ENCODE measurements around the gene MRGPRG.

The MRGPRG gene

DNA sequence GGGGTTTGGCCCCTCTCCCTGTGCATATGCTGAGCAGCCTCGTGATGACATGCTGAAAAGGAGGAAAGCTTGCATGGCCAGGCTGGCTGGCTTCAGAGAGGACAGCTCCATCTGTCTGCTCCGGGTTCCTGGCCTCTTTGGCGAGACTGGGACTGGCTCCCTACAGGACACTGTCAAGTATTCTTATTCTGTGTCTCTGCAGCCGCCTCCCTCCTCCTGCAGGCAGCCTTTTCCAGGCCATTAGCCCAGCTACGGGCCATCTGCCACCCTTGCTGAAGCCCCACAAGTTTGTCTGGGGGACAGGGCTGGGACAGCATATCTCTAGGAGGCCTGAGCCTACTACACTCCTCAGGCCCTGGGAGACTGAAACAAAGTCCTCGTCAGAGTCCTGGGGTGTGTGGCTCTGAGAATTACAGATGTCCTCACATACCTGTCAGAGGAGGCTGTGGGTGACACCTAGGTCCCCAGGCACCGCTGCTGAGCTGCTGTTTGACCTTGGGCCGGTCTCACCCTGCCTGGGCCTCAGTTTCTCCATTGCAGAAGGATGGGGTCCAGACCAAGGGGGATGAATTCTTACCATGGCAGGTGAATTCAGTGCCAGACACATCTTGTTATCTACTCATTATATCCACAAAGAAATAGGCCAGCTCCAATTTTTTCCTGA is 11.0 kb downstream of the MRGPRG start:
- DNase-seq (ENCODE audit: low read depth in 3 of 3, low spot score in 1 of 3): no peak

GRCh38 chr11:3206922-3207204 is 11.8 kb downstream of the MRGPRG start:
- no peak for DNase-seq (ENCODE audit: low read depth in 3 of 3, low spot score in 1 of 3)

- DNase-seq (ENCODE audit: low read depth in 3 of 3, low spot score in 1 of 3): no peak
Observed at GRCh38 chr11:3206156-3206921, 12.3 kb downstream of the MRGPRG start.

- no peak for DNase-seq (ENCODE audit: low read depth in 3 of 3, low spot score in 1 of 3)
Observed at GRCh38 chr11:3205261-3206155, 13.1 kb downstream of the MRGPRG start.

GRCh38 chr11:3204141-3205015 is 14.2 kb downstream of the MRGPRG start:
- no peak for DNase-seq (ENCODE audit: low read depth in 3 of 3, low spot score in 1 of 3)

DNA sequence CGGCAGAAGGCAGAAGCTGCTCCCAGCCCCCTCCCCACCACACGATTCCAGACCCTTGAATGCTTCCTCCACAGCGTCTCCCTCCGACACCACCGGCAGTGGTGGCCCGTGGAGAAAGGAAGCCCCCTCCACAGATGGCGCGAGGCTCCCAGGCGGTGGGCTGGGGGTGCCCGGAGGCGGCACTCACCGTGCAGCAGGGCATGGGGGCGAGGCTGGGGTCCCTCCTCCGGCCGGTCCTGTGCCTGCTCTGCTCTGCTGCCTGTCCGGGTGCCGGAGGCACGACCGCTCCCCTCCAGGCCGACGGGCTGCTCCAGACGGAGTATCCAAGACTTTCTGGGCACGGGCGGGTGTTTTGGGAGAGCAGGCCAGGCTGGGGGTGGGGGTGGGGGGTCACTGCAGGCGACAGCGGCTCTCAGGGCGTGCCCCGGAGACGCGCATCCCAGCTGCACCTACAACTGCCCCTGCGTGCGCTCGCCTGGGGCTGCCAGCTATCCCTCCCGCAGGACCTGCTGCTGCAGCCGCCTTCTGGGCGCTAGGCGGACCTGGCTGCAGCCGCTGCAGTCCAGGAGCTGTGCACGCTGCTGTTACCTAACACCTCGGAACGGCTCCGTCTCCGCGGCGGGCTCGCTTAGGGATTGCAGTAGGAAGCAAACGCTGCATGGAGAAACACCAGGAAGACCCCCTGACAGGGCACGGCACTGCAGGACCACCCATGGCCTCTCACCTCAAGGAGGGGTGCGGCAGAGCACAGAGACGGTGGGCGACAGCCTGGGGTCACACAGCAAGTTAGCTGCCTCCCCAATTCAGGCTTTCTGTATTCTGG is 15.2 kb downstream of the MRGPRG start:
- no peak for DNase-seq (ENCODE audit: low read depth in 3 of 3, low spot score in 1 of 3)

DNA sequence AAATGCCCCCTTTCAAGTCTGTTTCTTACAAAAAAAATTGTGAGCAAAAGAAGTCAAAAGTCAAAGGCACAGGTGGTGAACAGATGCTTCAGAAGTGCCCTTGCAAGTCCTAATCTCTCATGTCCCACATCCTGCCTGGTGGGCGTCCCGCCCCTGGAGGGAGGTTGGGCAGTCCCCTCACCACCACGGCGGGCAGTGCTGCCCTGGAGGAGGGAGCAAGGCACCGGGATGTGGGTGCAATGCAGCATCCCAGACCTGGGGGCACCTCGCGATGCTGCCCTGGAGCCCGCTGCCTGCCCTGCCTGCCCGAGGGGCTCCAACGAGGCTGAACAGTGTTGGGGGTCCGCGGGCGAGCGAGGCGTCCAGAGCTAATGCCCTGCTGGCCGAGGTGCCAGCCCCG is 15.9 kb downstream of the MRGPRG start:
- no peak for DNase-seq (ENCODE audit: low read depth in 3 of 3, low spot score in 1 of 3)

GRCh38 chr11:3202305-3202704 is 16.3 kb downstream of the MRGPRG start:
- DNase-seq (ENCODE audit: low read depth in 3 of 3, low spot score in 1 of 3): no peak

GRCh38 chr11:3201677-3202181 is 16.9 kb downstream of the MRGPRG start:
- DNase-seq (ENCODE audit: low read depth in 3 of 3, low spot score in 1 of 3): no peak

GRCh38 chr11:3201112-3201581 is 17.5 kb downstream of the MRGPRG start:
- no peak for DNase-seq (ENCODE audit: low read depth in 3 of 3, low spot score in 1 of 3)

GRCh38 chr11:3200388-3201111 is 18.1 kb downstream of the MRGPRG start:
- DNase-seq (ENCODE audit: low read depth in 3 of 3, low spot score in 1 of 3): no peak

GRCh38 chr11:3199537-3200295 is 18.9 kb downstream of the MRGPRG start:
- no peak for DNase-seq (ENCODE audit: low read depth in 3 of 3, low spot score in 1 of 3)

DNA sequence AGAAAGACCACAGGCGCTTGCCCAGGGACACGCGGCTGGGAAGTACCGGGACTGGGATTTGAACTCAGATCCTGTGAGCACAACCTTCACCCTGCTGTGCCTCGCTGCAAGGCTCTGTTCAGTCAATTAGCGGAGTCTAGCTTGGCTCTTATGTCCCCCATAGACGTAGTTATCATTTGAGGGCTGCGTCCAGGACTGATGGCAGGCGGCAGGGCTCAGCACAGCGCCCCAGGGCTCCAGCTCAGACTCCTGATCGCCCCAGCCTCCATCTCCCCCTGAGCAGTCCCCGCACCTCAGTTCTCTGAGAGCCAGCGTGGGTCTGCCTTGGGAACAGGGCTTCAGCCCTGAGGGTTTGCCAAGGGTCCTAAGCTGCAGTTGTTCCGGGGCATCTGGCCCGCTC is 19.8 kb downstream of the MRGPRG start:
- DNase-seq (ENCODE audit: low read depth in 3 of 3, low spot score in 1 of 3): no peak

GRCh38 chr11:3197878-3198528 is 20.6 kb downstream of the MRGPRG start:
- no peak for DNase-seq (ENCODE audit: low read depth in 3 of 3, low spot score in 1 of 3)

DNA sequence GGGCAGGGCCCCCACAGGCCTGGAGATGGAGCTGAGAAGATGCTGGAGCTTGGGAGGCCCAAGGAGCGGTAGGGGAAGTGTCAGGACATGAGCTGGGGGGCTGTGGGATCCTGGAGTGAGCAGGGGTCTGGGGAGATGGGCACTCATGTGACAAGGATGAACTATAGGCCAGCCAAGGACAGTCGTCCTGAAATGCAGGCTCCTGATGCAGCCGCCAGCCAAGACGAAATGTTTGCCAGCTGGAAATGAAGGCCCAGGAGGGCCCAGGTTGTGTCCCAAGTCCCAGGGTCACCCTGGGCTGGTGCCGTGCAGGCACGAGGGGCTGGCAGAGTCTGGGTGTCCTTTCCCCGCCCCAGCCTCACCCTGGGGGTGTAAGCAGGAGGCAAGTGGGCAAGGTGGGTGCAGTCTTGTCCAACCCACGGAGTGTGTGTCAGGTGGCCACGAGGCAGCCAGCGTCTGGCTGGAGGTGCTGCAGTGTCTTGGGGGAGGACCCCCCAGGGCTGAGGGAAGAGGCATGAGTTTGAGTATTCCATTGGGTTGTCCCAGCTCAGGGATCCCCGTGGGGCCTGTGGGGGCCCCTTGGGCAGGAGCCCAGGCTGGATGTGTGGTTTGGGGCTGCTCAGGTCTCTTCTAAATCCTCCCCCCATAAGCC is 21.4 kb downstream of the MRGPRG start:
- DNase-seq (ENCODE audit: low read depth in 3 of 3, low spot score in 1 of 3): no peak

DNA sequence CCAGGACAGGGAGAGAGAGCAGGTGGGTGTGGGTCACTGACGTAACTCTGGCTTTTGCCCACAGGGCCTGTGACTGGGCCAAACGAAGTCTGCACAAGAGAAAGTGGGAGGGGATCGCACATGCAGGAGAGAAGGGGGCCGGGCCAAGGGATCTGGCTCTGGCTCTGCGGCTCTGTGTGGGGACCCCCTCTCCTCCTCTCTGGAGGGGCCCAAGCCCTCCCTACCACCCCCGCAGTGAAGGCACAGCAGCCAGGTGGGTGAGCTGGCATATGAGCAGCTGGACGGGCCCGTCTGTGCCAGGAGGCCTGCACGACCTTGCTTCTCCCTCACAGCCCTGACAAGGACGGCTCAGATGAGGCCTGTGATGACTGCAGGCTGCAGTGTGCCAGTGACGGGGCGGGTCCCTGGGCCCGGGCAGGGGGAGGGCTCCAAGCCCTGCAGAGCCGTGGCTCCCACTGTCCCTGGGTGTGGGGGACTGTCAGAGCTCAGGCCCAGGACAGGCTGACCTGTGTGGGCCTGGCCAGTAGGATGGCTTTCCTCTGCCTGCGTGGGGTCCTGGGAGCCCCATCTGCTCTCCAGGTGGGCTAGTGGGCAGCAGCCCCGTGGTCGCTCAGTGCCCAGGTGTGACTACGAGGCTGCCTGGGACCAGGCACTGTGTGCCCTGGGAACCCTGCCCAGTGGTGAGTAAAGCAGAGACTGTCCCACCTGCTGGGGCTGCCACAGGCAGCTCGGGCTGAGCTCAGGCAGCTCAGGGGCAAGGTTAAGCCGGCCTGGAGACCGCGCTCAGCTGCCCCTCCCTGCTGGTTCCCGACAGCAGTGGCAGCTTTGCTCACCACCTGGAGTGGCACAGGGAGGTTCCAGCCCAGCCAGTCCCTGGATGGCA is 22.2 kb downstream of the MRGPRG start:
- DNase-seq (ENCODE audit: low read depth in 3 of 3, low spot score in 1 of 3): no peak
